ENCODE measurements around the gene REEP1. TPM values are rescaled to one million over a fixed set of nuclear protein-coding genes. Genes with fewer than 3 reads are reported as not detected.

Gene REEP1
- total and polyA plus RNA-seq, 2 of the 4 experiments (the other 2 are of a cell fraction), result under 0.01 to 0.03 TPM

DNA sequence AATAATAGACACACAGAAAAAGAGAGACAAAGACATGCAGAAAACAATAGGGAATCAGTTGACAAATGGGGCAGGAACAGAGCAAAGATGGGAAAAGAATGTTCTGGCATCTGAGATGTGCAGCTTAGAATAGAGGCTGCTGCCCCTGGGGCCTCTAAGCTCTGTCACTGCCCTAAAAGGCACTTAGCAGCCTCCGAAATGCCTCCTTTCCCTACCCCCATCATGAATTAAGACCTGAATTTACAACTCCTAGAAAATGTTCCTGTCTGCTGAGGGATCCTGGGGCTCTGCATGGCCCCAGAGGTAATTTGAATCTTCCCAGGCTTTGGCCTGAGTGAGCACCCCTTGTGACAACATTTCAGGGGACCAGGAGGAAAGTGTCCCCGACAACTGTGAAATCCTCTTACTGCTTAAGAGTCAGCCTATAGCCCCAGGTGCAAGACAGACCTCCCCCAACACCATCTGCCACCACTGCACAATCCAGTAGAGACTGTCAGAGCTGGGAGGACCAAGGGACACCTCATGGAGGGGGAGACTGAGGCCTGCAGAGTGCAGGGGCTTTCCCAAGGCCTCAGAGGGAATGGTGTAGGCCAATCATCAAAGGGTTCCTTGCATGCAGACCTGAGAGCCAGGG is 113.4 kb downstream of the REEP1 start:
- Histone ChIP-seq H3K56ac (ENCODE audit: extremely low read depth, insufficient read depth, low read length) (no peak overlapping the region), H2BK15ac (ENCODE audit: low read depth, low read length) (no peak overlapping the region), H3K9ac (ENCODE audit: low read depth, low read length) (no peak overlapping the region), H3K27me3 (ENCODE audit: control insufficient read depth, insufficient read depth, low read length) (peaks cover 4% of the 10 kb centered on the region; the same call in 1 of the 2 replicates), H3K18ac (ENCODE audit: low read depth, low read length) (no peak overlapping the region), H4K20me1 (ENCODE audit: insufficient read depth, low read length) (no peaks in the 10 kb centered on the region), H3K9me1 (ENCODE audit: insufficient read depth, low read length) (peaks cover 3% of the 10 kb centered on the region; the same call in 1 of the 2 replicates), H3K4ac (ENCODE audit: low read depth, low read length) (no peak overlapping the region), H3K4me3 (ENCODE audit: insufficient read depth, low read depth, low read length) (no peak overlapping the region), H2AK5ac (ENCODE audit: low read depth, low read length) (no peak overlapping the region), H2BK120ac (ENCODE audit: low read depth, low read length) (no peak overlapping the region), H3K4me2 (ENCODE audit: low read depth, low read length) (no peak overlapping the region), H2BK20ac (ENCODE audit: low read depth, low read length) (no peak overlapping the region), H3K79me1 (ENCODE audit: low read depth in 1 of 2, low read length in 2 of 2) (no peaks in the 10 kb centered on the region), H2AFZ (replicated peaks; ENCODE audit: low read length, poor library complexity) (no peak overlapping the region), H3K36me3 (ENCODE audit: control insufficient read depth, insufficient read depth, low read length) (no peaks in the 10 kb centered on the region), H3K9me3 (ENCODE audit: control insufficient read depth, insufficient read depth, low read length) (no peaks in the 10 kb centered on the region), H4K5ac (ENCODE audit: low read depth, low read length) (no peak overlapping the region), H4K91ac (ENCODE audit: insufficient read depth, low read depth, low read length) (no peak overlapping the region), H2AK9ac (replicated peaks; ENCODE audit: low read depth, low read length, poor library complexity) (no peak overlapping the region), H3K14ac (replicated peaks; ENCODE audit: low read depth, low read length) (no peak overlapping the region), H2BK5ac (ENCODE audit: low read depth, low read length, poor library complexity, severe bottlenecking) (no peak overlapping the region), H3K23ac (ENCODE audit: low read depth, low read length) (no peak overlapping the region), H4K8ac (ENCODE audit: low read depth in 2 of 2, low read length in 2 of 2) (no peak overlapping the region), H3K4me1 (ENCODE audit: control insufficient read depth, insufficient read depth, low read length) (peaks cover 7% of the 10 kb centered on the region), H3K27ac (ENCODE audit: insufficient read depth, low read length) (no peak overlapping the region)
- CTCF ChIA-PET, result no interaction called here
- POLR2A ChIA-PET (ENCODE audit: unreplicated experiment), result no interaction called here
- no TSS peak for BruUV-seq (replicated peaks)
- in situ Hi-C loops (cut with MboI; ENCODE audit: low sequenced_read_pairs) (no loop called here), dilution Hi-C loops (cut with HindIII; ENCODE audit: low sequenced_read_pairs, unreplicated experiment) (no loop called here), intact Hi-C loops (cut with micrococcal nuclease) (loop anchor here (2.0 to 5.0 kb wide), 2 partner anchors 145 to 253 kb away; no protein-coding TSS in a partner anchor)
- no peak for DNase-seq
- no peak for ATAC-seq (ENCODE audit: low read depth)
- TF ChIP-seq BHLHE40 (IDR thresholded peaks at IDR 0.05; ENCODE audit: low read depth, low read length) (no peak), RAD21 (IDR thresholded peaks at IDR 0.05; ENCODE audit: low read length) (no peak), FOS (IDR thresholded peaks at IDR 0.05; ENCODE audit: low read depth, low read length) (no peak), POLR2A (IDR thresholded peaks at IDR 0.05; ENCODE audit: low read depth, low read length) (no peak), MAZ (IDR thresholded peaks at IDR 0.05; ENCODE audit: borderline replicate concordance, low read depth, low read length) (no peak), SMC3 (IDR thresholded peaks at IDR 0.05; ENCODE audit: low read depth, low read length) (no peak), RFX5 (IDR thresholded peaks at IDR 0.05; ENCODE audit: low read depth, low read length) (no peak), MAFK (IDR thresholded peaks at IDR 0.05; ENCODE audit: low read depth, low read length) (no peak), NFE2L2 (IDR thresholded peaks at IDR 0.05; ENCODE audit: low read depth, low read length) (no peak), CEBPB (IDR thresholded peaks at IDR 0.05; ENCODE audit: low read depth, low read length) (no peak), CHD1 (IDR thresholded peaks at IDR 0.05; ENCODE audit: low read depth, low read length) (no peak), MXI1 (IDR thresholded peaks at IDR 0.05; ENCODE audit: borderline replicate concordance, low read depth, low read length) (no peak)
- TF ChIP-seq, protein P1, sequence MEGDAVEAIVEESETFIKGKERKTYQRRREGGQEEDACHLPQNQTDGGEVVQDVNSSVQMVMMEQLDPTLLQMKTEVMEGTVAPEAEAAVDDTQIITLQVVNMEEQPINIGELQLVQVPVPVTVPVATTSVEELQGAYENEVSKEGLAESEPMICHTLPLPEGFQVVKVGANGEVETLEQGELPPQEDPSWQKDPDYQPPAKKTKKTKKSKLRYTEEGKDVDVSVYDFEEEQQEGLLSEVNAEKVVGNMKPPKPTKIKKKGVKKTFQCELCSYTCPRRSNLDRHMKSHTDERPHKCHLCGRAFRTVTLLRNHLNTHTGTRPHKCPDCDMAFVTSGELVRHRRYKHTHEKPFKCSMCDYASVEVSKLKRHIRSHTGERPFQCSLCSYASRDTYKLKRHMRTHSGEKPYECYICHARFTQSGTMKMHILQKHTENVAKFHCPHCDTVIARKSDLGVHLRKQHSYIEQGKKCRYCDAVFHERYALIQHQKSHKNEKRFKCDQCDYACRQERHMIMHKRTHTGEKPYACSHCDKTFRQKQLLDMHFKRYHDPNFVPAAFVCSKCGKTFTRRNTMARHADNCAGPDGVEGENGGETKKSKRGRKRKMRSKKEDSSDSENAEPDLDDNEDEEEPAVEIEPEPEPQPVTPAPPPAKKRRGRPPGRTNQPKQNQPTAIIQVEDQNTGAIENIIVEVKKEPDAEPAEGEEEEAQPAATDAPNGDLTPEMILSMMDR (conservative IDR thresholded peaks at IDR 0.05; ENCODE audit: low read depth, low read length), result no peak
- TF ChIP-seq, protein P2, sequence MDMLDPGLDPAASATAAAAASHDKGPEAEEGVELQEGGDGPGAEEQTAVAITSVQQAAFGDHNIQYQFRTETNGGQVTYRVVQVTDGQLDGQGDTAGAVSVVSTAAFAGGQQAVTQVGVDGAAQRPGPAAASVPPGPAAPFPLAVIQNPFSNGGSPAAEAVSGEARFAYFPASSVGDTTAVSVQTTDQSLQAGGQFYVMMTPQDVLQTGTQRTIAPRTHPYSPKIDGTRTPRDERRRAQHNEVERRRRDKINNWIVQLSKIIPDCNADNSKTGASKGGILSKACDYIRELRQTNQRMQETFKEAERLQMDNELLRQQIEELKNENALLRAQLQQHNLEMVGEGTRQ (IDR thresholded peaks at IDR 0.05; ENCODE audit: low read depth, low read length), result no peak
- TF ChIP-seq, protein P3, sequence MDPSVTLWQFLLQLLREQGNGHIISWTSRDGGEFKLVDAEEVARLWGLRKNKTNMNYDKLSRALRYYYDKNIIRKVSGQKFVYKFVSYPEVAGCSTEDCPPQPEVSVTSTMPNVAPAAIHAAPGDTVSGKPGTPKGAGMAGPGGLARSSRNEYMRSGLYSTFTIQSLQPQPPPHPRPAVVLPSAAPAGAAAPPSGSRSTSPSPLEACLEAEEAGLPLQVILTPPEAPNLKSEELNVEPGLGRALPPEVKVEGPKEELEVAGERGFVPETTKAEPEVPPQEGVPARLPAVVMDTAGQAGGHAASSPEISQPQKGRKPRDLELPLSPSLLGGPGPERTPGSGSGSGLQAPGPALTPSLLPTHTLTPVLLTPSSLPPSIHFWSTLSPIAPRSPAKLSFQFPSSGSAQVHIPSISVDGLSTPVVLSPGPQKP (IDR thresholded peaks at IDR 0.05; ENCODE audit: borderline replicate concordance, low read depth, low read length), result no peak
- WGBS, 2 experiments (ENCODE audit: extremely low coverage in 2 of 2, insufficient read length in 1 of 2), result 100% methylated on average over 1 of the region's 2 CpGs; no CpG with 5 or more reads in 1 of the 2 experiments

Data from IMR-90 (cell line).